Mucosa of stomach (tissue), 1 donor: Measurements from ENCODE around the gene NPSR1.

ENCODE experiments used
- H3K27me3 ChIP-seq: one replicate; pipeline ENCODE4 v1.7.0; 2013; ENCODE audit warnings: mild to moderate bottlenecking, low read length; ENCODE audit not compliant: control insufficient read depth, insufficient read depth
- H3K36me3 ChIP-seq: one replicate; pipeline ENCODE4 v1.7.0; 2013; ENCODE audit warnings: low read length; ENCODE audit not compliant: control insufficient read depth, insufficient read depth
- H3K4me1 ChIP-seq: one replicate; pipeline ENCODE4 v1.7.0; 2013; ENCODE audit warnings: mild to moderate bottlenecking, low read length; ENCODE audit not compliant: control insufficient read depth, insufficient read depth
- H3K4me3 ChIP-seq: one replicate; pipeline ENCODE4 v1.7.0; 2013; ENCODE audit warnings: low read length
- H3K9ac ChIP-seq: one replicate; pipeline ENCODE4 v1.7.0; 2013; ENCODE audit warnings: mild to moderate bottlenecking, low read length, moderate library complexity
- H3K9me3 ChIP-seq: one replicate; pipeline ENCODE4 v1.7.0; 2013; ENCODE audit warnings: mild to moderate bottlenecking, low read length, moderate library complexity; ENCODE audit not compliant: control insufficient read depth
- donor health status: Pancreatic carcinoma.

The NPSR1 gene

DNA sequence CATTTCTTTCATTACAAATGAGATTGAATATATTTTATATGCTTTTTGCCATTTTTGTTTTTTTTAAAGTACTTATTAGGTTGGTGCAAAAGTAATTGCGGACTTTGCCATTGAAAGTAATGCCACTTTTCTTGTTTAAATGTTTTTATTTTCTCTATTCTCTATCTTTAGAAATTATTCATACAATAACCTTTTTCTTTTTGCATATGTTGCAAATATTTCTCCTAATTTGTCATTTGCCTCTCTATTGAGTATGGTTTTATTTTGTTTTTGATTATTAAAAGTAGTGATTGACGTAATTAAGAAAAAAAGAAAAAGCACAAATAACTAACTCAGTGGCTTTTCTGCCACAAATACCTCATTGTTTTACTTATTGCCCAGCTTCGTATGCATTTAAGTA lies 172.4 kb downstream of the NPSR1 start:
- Histone ChIP-seq H3K4me1 (no peaks in the 10 kb centered on the region), H3K9me3 (no peaks in the 10 kb centered on the region), H3K36me3 (no peaks in the 10 kb centered on the region), H3K4me3 (no peak overlapping the region), H3K9ac (no peak overlapping the region), H3K27me3 (no peaks in the 10 kb centered on the region)

DNA sequence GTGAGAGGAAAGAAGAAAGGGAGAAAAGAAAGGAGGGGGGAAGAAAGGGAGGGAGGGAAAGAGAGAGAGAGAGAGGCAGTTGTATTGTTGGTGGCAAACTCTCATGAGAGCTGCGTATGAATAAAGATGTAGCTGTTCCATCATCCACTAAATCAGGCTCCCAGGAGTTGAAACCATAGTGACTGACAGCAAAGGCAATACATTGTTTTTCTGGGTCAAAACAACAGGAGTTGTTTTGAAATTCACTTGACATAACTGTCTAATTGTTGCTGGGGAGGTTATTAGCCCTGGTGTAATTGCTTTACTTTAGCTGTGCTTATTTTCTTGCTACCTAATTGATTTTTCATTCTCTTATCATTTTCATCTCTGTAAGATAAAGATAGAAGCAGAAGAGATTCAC lies 173.4 kb downstream of the NPSR1 start:
- H3K4me3 ChIP-seq = no peak overlapping the region
- no peaks in the 10 kb centered on the region for H3K9me3 ChIP-seq
- H3K36me3 ChIP-seq = no peaks in the 10 kb centered on the region
- no peaks in the 10 kb centered on the region for H3K4me1 ChIP-seq
- H3K9ac ChIP-seq = no peak overlapping the region
- no peaks in the 10 kb centered on the region for H3K27me3 ChIP-seq

DNA sequence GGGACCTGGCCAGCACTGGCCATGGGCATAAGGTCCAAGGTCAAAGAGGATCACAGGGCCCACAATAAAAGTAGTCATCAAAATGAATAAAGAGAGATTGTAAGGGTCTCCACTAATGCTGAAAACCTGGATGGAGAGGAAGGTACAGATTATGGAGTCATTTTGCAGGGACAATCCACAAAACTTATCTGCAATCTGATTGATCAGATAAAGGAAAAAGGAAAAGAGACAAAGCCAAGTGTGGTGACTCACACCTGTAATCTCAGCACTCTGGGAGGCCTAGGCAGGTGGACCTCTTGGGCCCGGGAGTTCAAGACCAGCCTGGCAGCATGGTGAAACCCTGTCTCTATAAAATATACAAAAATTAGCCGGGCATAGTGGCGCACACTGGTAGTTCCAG lies 174.0 kb downstream of the NPSR1 start:
- no peaks in the 10 kb centered on the region for H3K27me3 ChIP-seq
- no peak overlapping the region for H3K4me3 ChIP-seq
- no peaks in the 10 kb centered on the region for H3K9me3 ChIP-seq
- H3K4me1 ChIP-seq = no peaks in the 10 kb centered on the region
- no peaks in the 10 kb centered on the region for H3K36me3 ChIP-seq
- H3K9ac ChIP-seq = no peak overlapping the region

DNA sequence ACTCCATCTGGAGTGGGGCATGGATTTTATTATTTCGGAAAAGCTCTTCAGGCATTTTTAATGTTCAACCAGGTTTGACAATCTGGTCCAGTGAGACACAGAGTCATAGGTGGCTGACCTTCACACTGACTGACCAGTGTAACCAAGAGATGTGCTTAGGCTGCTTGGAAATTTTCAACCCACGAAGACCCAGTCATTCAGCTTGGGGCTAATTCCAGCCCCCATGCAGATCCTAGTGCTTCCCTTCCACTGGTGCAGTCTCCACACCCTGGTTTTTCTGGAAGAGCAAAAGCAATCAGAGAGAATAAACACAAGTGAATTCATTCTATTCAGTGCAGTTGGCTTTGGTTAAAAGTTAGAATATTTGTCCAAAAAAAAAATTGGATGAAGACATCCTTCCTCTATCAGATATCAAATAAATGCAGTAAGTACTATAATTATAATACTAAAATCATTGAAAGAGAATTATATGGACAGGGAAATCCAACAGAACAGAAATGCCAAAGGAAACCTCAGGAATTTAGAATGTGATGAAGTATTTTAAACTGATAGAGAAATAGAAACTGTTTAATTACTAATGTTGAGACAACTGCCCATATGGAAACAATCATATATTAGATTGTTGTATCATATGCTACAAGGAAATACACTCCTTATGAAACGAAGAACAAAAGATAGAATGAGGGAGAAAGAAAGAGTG lies 178.0 kb downstream of the NPSR1 start:
- H3K4me3 ChIP-seq = no peak overlapping the region
- H3K9me3 ChIP-seq = no peaks in the 10 kb centered on the region
- no peaks in the 10 kb centered on the region for H3K4me1 ChIP-seq
- H3K36me3 ChIP-seq = no peaks in the 10 kb centered on the region
- H3K9ac ChIP-seq = no peak overlapping the region
- no peaks in the 10 kb centered on the region for H3K27me3 ChIP-seq

DNA sequence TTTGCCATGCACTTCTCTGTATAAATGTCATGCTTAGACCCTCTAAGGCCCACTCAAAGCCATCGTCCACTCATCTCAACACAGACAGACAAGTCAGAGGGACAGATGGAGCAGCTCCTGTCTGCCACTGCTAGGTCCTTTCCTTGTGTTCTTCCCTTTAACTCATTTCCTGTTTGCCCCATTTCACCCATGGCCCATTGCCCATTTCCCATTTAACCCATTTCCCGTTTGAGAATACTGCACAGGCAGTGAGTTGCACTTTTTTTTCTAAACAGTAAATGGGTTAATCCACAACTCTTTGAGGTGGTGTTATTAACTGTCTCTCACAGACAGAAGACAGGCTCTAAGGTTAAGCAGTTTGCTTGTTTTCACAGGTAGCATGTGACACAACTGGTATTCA lies 179.3 kb downstream of the NPSR1 start:
- Histone ChIP-seq H3K9ac (no peak overlapping the region), H3K27me3 (no peaks in the 10 kb centered on the region), H3K36me3 (no peaks in the 10 kb centered on the region), H3K9me3 (no peaks in the 10 kb centered on the region), H3K4me1 (no peaks in the 10 kb centered on the region), H3K4me3 (no peak overlapping the region)

DNA sequence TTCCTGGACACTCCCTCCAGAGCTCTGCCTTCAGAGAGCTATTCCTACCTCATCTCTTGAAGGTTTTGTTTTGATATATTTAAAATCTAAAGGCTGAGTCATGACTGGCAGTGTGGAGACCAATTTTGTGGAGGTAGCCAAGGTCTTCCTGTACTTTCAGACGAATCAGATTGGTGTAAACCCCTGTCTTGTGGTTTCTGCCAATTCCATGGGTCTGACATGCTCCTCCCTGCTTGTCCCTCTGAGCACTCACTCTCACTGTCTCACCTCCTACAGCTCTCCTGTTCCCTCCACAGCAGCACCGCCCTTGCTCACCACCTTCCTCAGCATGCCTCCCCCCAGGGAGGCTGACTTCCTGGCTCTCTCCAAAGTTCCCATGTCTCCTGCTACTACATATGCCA lies 179.8 kb downstream of the NPSR1 start:
- Histone ChIP-seq H3K4me3 (no peak overlapping the region), H3K36me3 (no peaks in the 10 kb centered on the region), H3K9ac (no peak overlapping the region), H3K4me1 (no peaks in the 10 kb centered on the region), H3K9me3 (no peaks in the 10 kb centered on the region), H3K27me3 (no peaks in the 10 kb centered on the region)

DNA sequence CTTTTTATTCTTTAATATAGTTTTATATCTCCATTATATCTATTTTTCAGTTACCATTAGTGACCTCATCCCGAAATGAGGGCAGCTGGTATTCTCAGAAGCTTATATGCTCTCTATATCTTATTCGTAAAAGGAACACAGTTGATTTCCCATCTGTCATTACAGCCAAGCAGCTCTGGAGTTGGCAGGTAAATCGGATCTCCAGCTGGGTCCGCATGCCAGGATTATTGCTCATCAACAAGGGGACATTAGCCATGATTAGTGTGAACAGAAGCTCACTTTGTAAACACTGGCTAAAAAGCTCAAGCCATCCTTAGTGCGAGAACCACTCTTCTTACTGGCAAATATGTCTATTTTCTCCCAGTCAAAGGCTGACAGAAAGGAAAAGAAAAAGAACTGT lies 180.3 kb downstream of the NPSR1 start:
- Histone ChIP-seq H3K4me3 (no peak overlapping the region), H3K36me3 (no peaks in the 10 kb centered on the region), H3K9ac (no peak overlapping the region), H3K4me1 (peaks cover under 1% of the 10 kb centered on the region), H3K27me3 (no peaks in the 10 kb centered on the region), H3K9me3 (no peaks in the 10 kb centered on the region)

DNA sequence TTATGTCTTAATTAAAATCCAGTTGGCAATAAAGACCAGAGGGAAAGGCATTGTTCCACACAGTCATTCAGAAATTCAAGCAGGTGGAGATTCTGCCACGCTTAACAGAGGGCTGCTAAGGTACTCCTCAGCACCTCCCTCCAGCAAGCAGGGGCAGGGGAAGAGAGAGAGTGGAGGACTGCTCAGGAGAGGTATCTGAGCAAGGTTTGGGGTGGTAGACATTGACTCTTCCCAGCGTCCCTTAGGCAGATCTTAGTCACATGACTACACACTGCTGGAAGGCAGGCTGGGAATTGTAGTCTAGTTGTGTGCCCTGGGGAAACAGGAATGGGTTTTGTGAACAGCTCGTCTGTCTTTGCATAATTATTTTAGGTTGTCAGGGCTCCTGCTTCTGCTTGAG lies 181.6 kb downstream of the NPSR1 start:
- H3K4me1 ChIP-seq = peaks cover 6% of the 10 kb centered on the region
- H3K9me3 ChIP-seq = no peaks in the 10 kb centered on the region
- H3K36me3 ChIP-seq = no peaks in the 10 kb centered on the region
- no peaks in the 10 kb centered on the region for H3K27me3 ChIP-seq
- no peak overlapping the region for H3K9ac ChIP-seq
- H3K4me3 ChIP-seq = no peak overlapping the region

DNA sequence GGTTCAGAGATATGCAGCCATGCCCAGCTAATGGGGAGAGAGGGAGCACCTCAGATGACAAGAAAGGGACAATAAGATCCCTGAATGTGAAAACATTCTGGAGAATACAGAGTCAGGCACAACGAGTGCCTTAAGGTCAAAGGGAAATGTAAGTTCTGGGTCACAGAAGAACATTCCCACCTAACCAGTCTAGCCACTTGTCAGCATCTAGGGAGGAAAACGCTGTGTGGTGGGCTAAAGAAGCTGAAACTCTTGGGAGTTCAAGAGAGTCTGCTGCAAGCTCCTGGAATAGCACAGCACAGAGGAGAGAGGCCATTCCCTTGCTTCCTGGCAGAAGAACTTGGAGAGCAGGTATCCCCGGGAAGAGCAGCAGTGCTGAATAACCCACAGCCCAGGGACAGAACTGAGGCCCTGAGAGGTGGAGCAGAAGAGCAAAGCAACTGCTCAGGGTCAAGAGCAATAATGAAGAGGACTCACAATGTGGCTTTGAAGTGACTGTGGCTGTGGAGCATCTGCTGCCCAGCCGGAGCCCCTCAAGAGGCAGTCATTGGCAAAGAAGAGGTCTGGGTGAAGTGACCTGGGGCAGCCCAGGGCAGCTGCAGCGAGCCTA lies 182.3 kb downstream of the NPSR1 start:
- Histone ChIP-seq H3K9me3 (no peaks in the 10 kb centered on the region), H3K9ac (no peak overlapping the region), H3K27me3 (no peaks in the 10 kb centered on the region)

DNA sequence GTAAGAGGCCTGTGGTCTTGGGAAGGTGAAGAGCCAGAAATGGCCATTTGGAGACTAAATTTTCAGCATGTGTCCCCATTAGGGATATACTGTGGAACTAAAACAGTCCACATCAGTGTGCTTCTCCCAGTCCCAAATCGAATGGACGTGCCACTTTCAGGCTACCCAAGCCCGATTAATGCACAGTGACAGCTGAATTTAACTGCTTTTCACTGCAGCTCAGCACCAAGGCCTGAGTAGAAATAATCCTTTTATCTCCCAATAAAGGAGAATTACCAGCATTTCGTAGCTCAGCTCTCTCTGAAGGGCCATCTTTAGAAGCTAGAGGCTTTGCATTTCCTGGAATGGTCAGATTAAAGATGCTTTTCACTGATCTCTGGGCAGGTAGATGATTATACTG lies 183.3 kb downstream of the NPSR1 start:
- Histone ChIP-seq H3K4me1 (peaks cover 6% of the 10 kb centered on the region), H3K36me3 (no peaks in the 10 kb centered on the region), H3K9me3 (no peaks in the 10 kb centered on the region), H3K9ac (no peak overlapping the region), H3K27me3 (no peaks in the 10 kb centered on the region), H3K4me3 (no peak overlapping the region)

More for the DNA sequence above, 182.3 kb downstream of the NPSR1 start:
- no peaks in the 10 kb centered on the region for H3K36me3 ChIP-seq
- peaks cover 6% of the 10 kb centered on the region for H3K4me1 ChIP-seq
- H3K4me3 ChIP-seq = no peak overlapping the region

DNA sequence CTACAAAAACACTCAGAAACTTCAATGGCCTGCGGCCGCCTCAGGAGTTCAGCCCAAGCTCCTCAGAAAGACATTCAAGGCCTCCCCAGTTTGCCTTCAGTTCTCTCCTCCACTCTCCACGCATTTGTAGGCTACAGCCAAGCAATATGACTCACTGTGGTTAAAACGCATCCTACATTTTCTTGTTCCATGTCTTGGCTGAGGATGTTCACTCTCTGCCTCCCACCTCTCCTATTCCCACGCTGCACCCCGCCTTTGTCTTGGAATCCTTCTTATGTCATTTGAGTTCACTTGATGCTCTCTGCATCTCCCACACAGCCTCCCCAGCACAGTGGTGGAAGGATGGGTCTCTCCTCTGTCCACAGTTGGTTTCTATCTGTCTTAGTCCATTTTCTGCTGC lies 184.8 kb downstream of the NPSR1 start:
- no peak overlapping the region for H3K4me3 ChIP-seq
- H3K4me1 ChIP-seq = peaks cover 6% of the 10 kb centered on the region
- no peaks in the 10 kb centered on the region for H3K27me3 ChIP-seq
- no peaks in the 10 kb centered on the region for H3K36me3 ChIP-seq
- no peaks in the 10 kb centered on the region for H3K9me3 ChIP-seq
- H3K9ac ChIP-seq = no peak overlapping the region

DNA sequence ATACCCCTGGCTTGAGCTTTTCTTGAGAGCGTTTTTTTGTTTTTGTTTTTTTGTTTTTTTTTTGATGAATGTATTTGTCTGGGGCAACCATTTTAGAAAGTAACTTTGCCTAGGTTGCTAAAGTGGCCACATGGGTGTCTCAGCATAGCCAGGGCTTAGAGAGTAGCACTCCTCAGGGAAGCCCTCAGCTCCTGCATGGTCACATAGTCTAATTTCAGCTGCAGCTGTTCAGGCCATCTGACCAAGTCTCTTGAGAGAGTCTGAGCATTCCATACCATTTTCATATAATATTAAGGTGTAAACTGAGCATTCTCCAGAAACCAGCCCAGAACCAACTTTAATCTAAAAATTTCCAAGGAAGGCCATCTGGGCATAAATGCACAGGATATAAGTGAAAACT lies 186.4 kb downstream of the NPSR1 start:
- H3K9me3 ChIP-seq = no peaks in the 10 kb centered on the region
- H3K4me3 ChIP-seq = no peak overlapping the region
- H3K9ac ChIP-seq = no peak overlapping the region
- no peaks in the 10 kb centered on the region for H3K27me3 ChIP-seq
- H3K4me1 ChIP-seq = peaks cover 6% of the 10 kb centered on the region
- no peaks in the 10 kb centered on the region for H3K36me3 ChIP-seq
